ENCODE measurements around the gene HASPIN. TPM values are rescaled to one million over a fixed set of nuclear protein-coding genes. Genes with fewer than 3 reads are reported as not detected.
A peak's percentile ranks its signal among the peaks of the same experiment; 100 is the strongest.

Gene HASPIN
- total and polyA plus RNA-seq, 5 donors from 2014 or later = 0.07 to 0.53 (median 0.27) TPM

- H3K27me3 Mint-ChIP-seq = no peaks in the 10 kb centered on the region
- H3K9me3 ChIP-seq (ENCODE audit: control insufficient read depth in 2 of 2, low read length in 2 of 2) = no peaks in the 10 kb centered on the region
- H3K4me1 Mint-ChIP-seq = peaks cover 0 to 72% (median 29%) of the 10 kb centered on the region in 4 donors
- peaks cover 0 to 5% (median 0%) of the 10 kb centered on the region in 7 donors for H3K9me3 Mint-ChIP-seq
- H3K27me3 ChIP-seq (ENCODE audit: control insufficient read depth, insufficient read depth, low read length) = no peaks in the 10 kb centered on the region
- H3K36me3 ChIP-seq (ENCODE audit: control insufficient read depth, insufficient read depth, low read length) = no peaks in the 10 kb centered on the region
- H3K4me1 ChIP-seq (ENCODE audit: control insufficient read depth, insufficient read depth, low read length, poor library complexity, severe bottlenecking) = peaks cover 34% of the 10 kb centered on the region
- DNase-seq (no peak), ATAC-seq (ENCODE audit: low read depth in 2 of 2) (no peak)
- no peaks in the 10 kb centered on the region for H3K36me3 Mint-ChIP-seq
- no peak overlapping the region for H3K4me3 ChIP-seq (ENCODE audit: low read depth, low read length)
- no peak overlapping the region for H3K27ac ChIP-seq (ENCODE audit: insufficient read depth, low read length, poor library complexity, severe bottlenecking)
- H3K27ac Mint-ChIP-seq = peak overlapping the region in 2 of 3 donors; percentile 42 to 68
- H3K4me3 Mint-ChIP-seq = peak overlapping the region in 2 of 4 donors; percentile 5 to 81
Measured at GRCh38 chr17:3768769-3769168, 45.1 kb downstream of the HASPIN start.

DNA sequence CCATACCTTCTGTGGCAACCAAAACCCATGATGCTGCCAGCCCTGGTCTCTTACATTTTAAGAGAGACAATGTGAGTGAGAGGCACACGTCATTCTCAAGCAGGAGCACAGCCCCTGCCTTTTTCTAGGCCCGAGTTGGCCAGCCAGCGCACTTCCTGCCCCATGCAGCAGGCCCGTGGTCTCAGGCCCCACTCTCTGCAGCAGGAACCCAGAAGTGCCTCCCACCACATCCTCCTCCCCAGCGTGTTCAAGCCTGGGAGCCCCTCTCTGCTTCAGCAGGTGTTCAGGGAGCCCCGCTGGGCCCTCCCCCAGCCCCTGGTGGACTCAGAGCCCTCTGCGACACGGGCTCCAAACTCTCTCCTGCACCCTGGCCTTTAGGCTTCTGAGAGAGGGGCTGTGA is 46.8 kb downstream of the HASPIN start:
- H3K27me3 ChIP-seq (ENCODE audit: control insufficient read depth, insufficient read depth, low read length) = no peaks in the 10 kb centered on the region
- H3K4me1 ChIP-seq (ENCODE audit: control insufficient read depth, insufficient read depth, low read length, poor library complexity, severe bottlenecking) = peaks cover 20% of the 10 kb centered on the region
- DNase-seq (peak in 1 of 3 donors; percentile 73), ATAC-seq (ENCODE audit: low read depth in 2 of 2) (peak; percentile 51 to 59)
- H3K4me1 Mint-ChIP-seq = peaks cover 0 to 57% (median 20%) of the 10 kb centered on the region in 4 donors
- no peaks in the 10 kb centered on the region for H3K27me3 Mint-ChIP-seq
- no peaks in the 10 kb centered on the region for H3K36me3 ChIP-seq (ENCODE audit: control insufficient read depth, insufficient read depth, low read length)
- peaks cover 0 to 5% (median 0%) of the 10 kb centered on the region in 7 donors for H3K9me3 Mint-ChIP-seq
- H3K4me3 Mint-ChIP-seq = peak overlapping the region in 1 of 4 donors; percentile 42
- H3K27ac Mint-ChIP-seq = peak overlapping the region; percentile 59 to 83 (median 71)
- no peaks in the 10 kb centered on the region for H3K36me3 Mint-ChIP-seq
- H3K27ac ChIP-seq (ENCODE audit: insufficient read depth, low read length, poor library complexity, severe bottlenecking) = no peak overlapping the region
- H3K9me3 ChIP-seq (ENCODE audit: control insufficient read depth in 2 of 2, low read length in 2 of 2) = no peaks in the 10 kb centered on the region
- no peak overlapping the region for H3K4me3 ChIP-seq (ENCODE audit: low read depth, low read length)

GRCh38 chr17:3771140-3771539 is 47.4 kb downstream of the HASPIN start:
- no peak overlapping the region for H3K4me3 ChIP-seq (ENCODE audit: low read depth, low read length)
- H3K27me3 ChIP-seq (ENCODE audit: control insufficient read depth, insufficient read depth, low read length) = no peaks in the 10 kb centered on the region
- peak overlapping the region in 2 of 3 donors; percentile 83 to 88 for H3K27ac Mint-ChIP-seq
- peaks cover 0 to 51% (median 14%) of the 10 kb centered on the region in 4 donors for H3K4me1 Mint-ChIP-seq
- no peaks in the 10 kb centered on the region for H3K36me3 Mint-ChIP-seq
- H3K9me3 ChIP-seq (ENCODE audit: control insufficient read depth in 2 of 2, low read length in 2 of 2) = no peaks in the 10 kb centered on the region
- no peaks in the 10 kb centered on the region for H3K36me3 ChIP-seq (ENCODE audit: control insufficient read depth, insufficient read depth, low read length)
- H3K27me3 Mint-ChIP-seq = no peaks in the 10 kb centered on the region
- ATAC-seq (ENCODE audit: low read depth in 2 of 2) = peak in 1 of 2 donors; percentile 40
- H3K27ac ChIP-seq (ENCODE audit: insufficient read depth, low read length, poor library complexity, severe bottlenecking) = no peak overlapping the region
- H3K4me1 ChIP-seq (ENCODE audit: control insufficient read depth, insufficient read depth, low read length, poor library complexity, severe bottlenecking) = peaks cover 13% of the 10 kb centered on the region
- H3K4me3 Mint-ChIP-seq = peak overlapping the region in 1 of 4 donors; percentile 42
- H3K9me3 Mint-ChIP-seq = peaks cover 0 to 5% (median 0%) of the 10 kb centered on the region in 7 donors
- peak in 1 of 3 donors; percentile 40 for DNase-seq

- Histone ChIP-seq H3K4me3 (ENCODE audit: low read depth, low read length) (no peak overlapping the region), H3K36me3 (ENCODE audit: control insufficient read depth, insufficient read depth, low read length) (no peaks in the 10 kb centered on the region), H3K27ac (ENCODE audit: insufficient read depth, low read length, poor library complexity, severe bottlenecking) (no peak overlapping the region), H3K9me3 (ENCODE audit: control insufficient read depth in 2 of 2, low read length in 2 of 2) (no peaks in the 10 kb centered on the region), H3K27me3 (ENCODE audit: control insufficient read depth, insufficient read depth, low read length) (no peaks in the 10 kb centered on the region), H3K4me1 (ENCODE audit: control insufficient read depth, insufficient read depth, low read length, poor library complexity, severe bottlenecking) (peaks cover 5% of the 10 kb centered on the region)
- Mint-ChIP-seq H3K36me3 (no peaks in the 10 kb centered on the region), H3K4me3 (no peak overlapping the region), H3K9me3 (no peaks in the 10 kb centered on the region), H3K27me3 (no peaks in the 10 kb centered on the region), H3K4me1 (peaks cover 0 to 38% (median 7%) of the 10 kb centered on the region in 4 donors), H3K27ac (no peak overlapping the region)
- DNase-seq = no peak
- ATAC-seq (ENCODE audit: low read depth in 2 of 2) = no peak
Measured at GRCh38 chr17:3772764-3773163, 49.1 kb downstream of the HASPIN start.

GRCh38 chr17:3773511-3773910 is 49.8 kb downstream of the HASPIN start:
- Histone ChIP-seq H3K27ac (ENCODE audit: insufficient read depth, low read length, poor library complexity, severe bottlenecking) (no peak overlapping the region), H3K27me3 (ENCODE audit: control insufficient read depth, insufficient read depth, low read length) (no peaks in the 10 kb centered on the region), H3K4me3 (ENCODE audit: low read depth, low read length) (no peak overlapping the region), H3K36me3 (ENCODE audit: control insufficient read depth, insufficient read depth, low read length) (no peaks in the 10 kb centered on the region), H3K9me3 (ENCODE audit: control insufficient read depth in 2 of 2, low read length in 2 of 2) (no peaks in the 10 kb centered on the region), H3K4me1 (ENCODE audit: control insufficient read depth, insufficient read depth, low read length, poor library complexity, severe bottlenecking) (peaks cover 5% of the 10 kb centered on the region)
- Mint-ChIP-seq H3K36me3 (no peaks in the 10 kb centered on the region), H3K27ac (no peak overlapping the region), H3K27me3 (no peaks in the 10 kb centered on the region), H3K4me3 (no peak overlapping the region), H3K4me1 (peaks cover 0 to 35% (median 5%) of the 10 kb centered on the region in 4 donors), H3K9me3 (no peaks in the 10 kb centered on the region)
- DNase-seq (no peak), ATAC-seq (ENCODE audit: low read depth in 2 of 2) (no peak)

DNA sequence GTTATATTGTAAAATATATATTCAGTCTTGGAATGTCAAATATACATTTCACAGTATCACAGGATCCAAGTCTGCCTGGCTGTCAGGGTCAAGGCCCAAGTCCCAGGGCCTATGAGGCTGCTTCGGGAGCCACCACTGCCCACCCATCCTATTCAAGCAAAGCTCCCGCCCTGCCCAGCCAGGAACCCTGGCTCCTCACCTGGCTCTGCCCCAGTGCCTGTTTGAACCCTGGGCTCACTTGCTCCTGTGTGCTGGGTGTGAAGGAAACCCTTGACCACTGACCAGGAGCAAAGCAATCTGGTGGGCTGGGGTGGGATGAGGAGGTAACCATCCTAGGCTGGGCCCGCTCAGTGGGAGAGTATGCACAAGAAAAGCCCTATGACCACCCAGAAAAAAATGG is 50.3 kb downstream of the HASPIN start:
- H3K27me3 Mint-ChIP-seq = no peaks in the 10 kb centered on the region
- no peaks in the 10 kb centered on the region for H3K9me3 Mint-ChIP-seq
- H3K4me3 Mint-ChIP-seq = no peak overlapping the region
- Histone ChIP-seq H3K36me3 (ENCODE audit: control insufficient read depth, insufficient read depth, low read length) (no peaks in the 10 kb centered on the region), H3K9me3 (ENCODE audit: control insufficient read depth in 2 of 2, low read length in 2 of 2) (no peaks in the 10 kb centered on the region), H3K4me3 (ENCODE audit: low read depth, low read length) (no peak overlapping the region), H3K27me3 (ENCODE audit: control insufficient read depth, insufficient read depth, low read length) (no peaks in the 10 kb centered on the region), H3K27ac (ENCODE audit: insufficient read depth, low read length, poor library complexity, severe bottlenecking) (no peak overlapping the region), H3K4me1 (ENCODE audit: control insufficient read depth, insufficient read depth, low read length, poor library complexity, severe bottlenecking) (peaks cover 5% of the 10 kb centered on the region)
- no peaks in the 10 kb centered on the region for H3K36me3 Mint-ChIP-seq
- ATAC-seq (ENCODE audit: low read depth in 2 of 2) = no peak
- H3K4me1 Mint-ChIP-seq = peaks cover 0 to 31% (median 4%) of the 10 kb centered on the region in 4 donors
- no peak for DNase-seq
- H3K27ac Mint-ChIP-seq = no peak overlapping the region

Other genes with a start within 250 kb of the HASPIN start
- gene ASPA, start 247.9 kb upstream of the HASPIN start, total RNA-seq = not detected
- gene ASPA, start 247.9 kb upstream of the HASPIN start, polyA plus RNA-seq = not detected
- 0.25 TPM for gene TRPV3, start 166.1 kb upstream of the HASPIN start, total RNA-seq
- gene TRPV3, start 166.1 kb upstream of the HASPIN start, polyA plus RNA-seq = under 1 TPM in 1 of 4 donors, not detected in 3; 0.06 TPM
- 3.4 TPM for gene TRPV1, start 114.5 kb upstream of the HASPIN start, total RNA-seq
- gene TRPV1, start 114.5 kb upstream of the HASPIN start, polyA plus RNA-seq = 1 to 10 TPM in 1 of 4 donors, under 1 TPM in 2, not detected in 1; 0.25 to 1.3 (median 0.70) TPM
- gene SHPK, start 87.7 kb upstream of the HASPIN start, total RNA-seq = 7.5 TPM
- gene SHPK, start 87.7 kb upstream of the HASPIN start, polyA plus RNA-seq = 1 to 10 TPM; 6.1 to 8.5 (median 6.8) TPM
- 10.0 TPM for gene CTNS, start 87.1 kb upstream of the HASPIN start, total RNA-seq
- gene CTNS, start 87.1 kb upstream of the HASPIN start, polyA plus RNA-seq = 10 to 100 TPM; 10.2 to 11.5 (median 10.4) TPM
- 14.9 TPM for gene TAX1BP3, start 55.3 kb upstream of the HASPIN start, total RNA-seq
- gene TAX1BP3, start 55.3 kb upstream of the HASPIN start, polyA plus RNA-seq = 10 to 100 TPM; 33.2 to 43.6 (median 35.7) TPM
- gene EMC6, start 55.1 kb upstream of the HASPIN start, total RNA-seq = 27.2 TPM
- 100 to 1,000 TPM; 112 to 125 (median 117) TPM for gene EMC6, start 55.1 kb upstream of the HASPIN start, polyA plus RNA-seq
- gene P2RX5, start 27.7 kb upstream of the HASPIN start, total RNA-seq = 16.7 TPM
- 10 to 100 TPM; 11.8 to 21.0 (median 14.5) TPM for gene P2RX5, start 27.7 kb upstream of the HASPIN start, polyA plus RNA-seq
- 14.2 TPM for gene ITGAE, start 77.3 kb downstream of the HASPIN start, total RNA-seq
- gene ITGAE, start 77.3 kb downstream of the HASPIN start, polyA plus RNA-seq = 10 to 100 TPM; 32.5 to 46.4 (median 38.9) TPM
- 46.0 TPM for gene NCBP3, start 122.3 kb downstream of the HASPIN start, total RNA-seq
- 10 to 100 TPM; 10.5 to 15.7 (median 12.2) TPM for gene NCBP3, start 122.3 kb downstream of the HASPIN start, polyA plus RNA-seq
- 3.2 TPM for gene CAMKK1, start 169.2 kb downstream of the HASPIN start, total RNA-seq
- under 1 TPM; 0.09 to 0.96 (median 0.72) TPM for gene CAMKK1, start 169.2 kb downstream of the HASPIN start, polyA plus RNA-seq
- 2.3 TPM for gene P2RX1, start 192.6 kb downstream of the HASPIN start, total RNA-seq
- not detected for gene P2RX1, start 192.6 kb downstream of the HASPIN start, polyA plus RNA-seq
- gene ATP2A3, start 240.5 kb downstream of the HASPIN start, total RNA-seq = 306 TPM
- gene ATP2A3, start 240.5 kb downstream of the HASPIN start, polyA plus RNA-seq = 10 to 100 TPM; 33.5 to 49.2 (median 41.2) TPM

All from CD4-positive, CD25-positive, alpha-beta regulatory T cell (primary cell).